GM18867 (cell line): ENCODE results near the gene RYR1.
"Not testable (repeated sequence)": the region's sequence is repeated elsewhere in the genome, so short reads cannot be mapped to it uniquely, and the experiment has no call there.

ENCODE experiments used
- ATAC-seq: cut with Tn5 transposase; IDR thresholded peaks from one replicate; pipeline ENCODE4 v1.9.1; 2021; ENCODE audit warnings: mild to moderate bottlenecking, moderate library complexity; ENCODE audit not compliant: unreplicated experiment

Gene RYR1

DNA sequence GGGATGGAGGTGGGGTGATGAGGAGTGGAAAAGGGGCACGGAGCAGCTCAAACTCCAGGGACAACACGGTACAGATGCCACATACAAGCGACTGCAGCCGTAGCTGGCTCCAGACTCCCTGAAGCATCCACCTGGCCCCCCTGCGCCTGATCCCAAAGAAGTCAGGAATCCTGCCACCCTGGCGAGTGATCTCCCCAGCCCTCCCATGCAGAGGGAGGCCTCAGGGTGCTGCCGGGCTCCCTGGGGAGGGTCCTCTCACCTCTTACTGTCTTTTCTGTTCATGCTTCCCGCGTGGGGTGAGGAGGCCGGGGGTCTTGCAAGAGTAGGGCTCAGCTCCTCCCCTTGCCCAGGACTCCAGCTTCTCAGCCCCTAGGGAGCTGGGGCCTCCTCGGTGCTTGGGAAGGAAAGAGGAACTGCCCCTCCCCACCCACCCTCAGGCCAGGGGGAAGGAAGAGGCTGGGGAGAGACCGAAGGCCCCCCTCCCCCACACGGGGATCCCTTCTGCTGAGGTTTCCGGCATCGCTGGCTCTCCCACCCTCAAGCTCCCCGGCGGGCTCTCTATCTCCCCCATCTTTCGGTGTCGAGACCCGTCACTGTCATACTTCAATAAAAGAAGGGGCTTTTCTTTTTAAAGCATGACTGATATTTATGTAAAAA is 7.6 kb upstream of the RYR1 start, which contains the start of gene RASGRP4:
Gene RASGRP4 (minus strand): TSS at position 410 of the 657 bp plus-strand sequence. CDS start 128 bp downstream, at position 282.
- no peak for ATAC-seq

DNA sequence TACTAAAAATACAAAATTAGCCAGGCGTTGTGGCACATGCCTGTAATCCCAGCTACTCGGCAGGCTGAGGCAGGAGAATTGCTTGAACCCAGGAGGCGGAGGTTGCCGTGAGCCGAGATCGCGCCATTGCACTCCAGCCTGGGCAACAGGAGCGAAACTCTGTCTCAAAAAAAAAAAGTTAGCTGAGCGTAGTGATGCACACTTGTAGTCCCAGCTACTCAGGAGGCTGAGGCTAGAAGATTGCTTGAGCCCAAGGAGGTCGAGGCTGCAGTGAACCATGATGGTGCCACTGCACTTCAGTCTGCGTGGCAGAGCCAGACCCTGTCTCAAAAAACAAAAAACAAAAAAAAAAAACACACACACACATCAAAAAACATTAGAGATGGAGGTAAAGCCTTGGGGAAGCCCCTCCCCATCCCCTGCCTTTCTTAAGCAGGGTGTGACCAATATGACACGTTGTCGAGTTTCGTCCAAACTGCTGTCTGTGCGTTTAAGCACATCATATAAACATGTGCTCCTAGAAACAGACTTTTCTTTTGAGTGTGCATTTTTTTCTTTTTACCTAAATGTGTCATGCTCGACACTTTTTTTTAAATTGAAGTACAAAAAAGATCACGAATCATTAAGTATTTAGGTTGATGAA is 6.3 kb upstream of the RYR1 start:
- not testable (repeated sequence) for ATAC-seq

DNA sequence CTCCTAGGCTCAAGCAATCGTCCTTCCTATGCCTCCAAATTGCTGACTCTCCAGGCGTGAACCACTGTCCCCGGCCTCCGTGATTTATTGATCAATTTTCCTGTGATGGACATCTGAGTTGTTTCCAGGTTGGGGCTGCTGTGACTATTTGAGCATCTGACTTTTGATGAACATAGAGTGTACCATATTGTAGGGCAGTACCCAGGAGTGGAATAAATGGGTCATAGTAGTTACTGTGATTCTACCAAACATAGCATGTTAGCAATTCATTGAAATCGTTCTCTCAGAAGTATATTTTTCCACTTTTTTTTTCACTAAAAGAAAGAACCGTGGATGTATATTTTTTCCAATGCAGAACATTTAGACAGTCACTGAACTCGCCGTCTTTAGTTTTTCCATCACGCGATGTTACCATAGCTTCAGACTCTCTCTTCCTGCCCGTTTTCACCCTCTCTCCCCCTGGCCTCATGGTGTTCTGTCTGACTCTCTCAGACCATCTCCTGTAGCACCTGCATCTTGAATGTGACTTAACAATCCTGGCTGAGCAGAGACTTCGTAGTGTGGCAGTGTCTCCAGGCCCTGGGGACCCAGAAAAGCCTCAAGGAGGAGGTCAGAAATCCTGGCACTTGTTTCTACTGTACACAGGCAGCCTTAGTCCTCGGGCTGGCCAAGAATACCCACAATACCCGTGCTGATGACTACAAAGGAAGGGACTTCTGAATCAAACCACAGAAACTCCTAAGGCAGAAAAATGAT is 4.3 kb upstream of the RYR1 start:
- ATAC-seq = no peak

DNA sequence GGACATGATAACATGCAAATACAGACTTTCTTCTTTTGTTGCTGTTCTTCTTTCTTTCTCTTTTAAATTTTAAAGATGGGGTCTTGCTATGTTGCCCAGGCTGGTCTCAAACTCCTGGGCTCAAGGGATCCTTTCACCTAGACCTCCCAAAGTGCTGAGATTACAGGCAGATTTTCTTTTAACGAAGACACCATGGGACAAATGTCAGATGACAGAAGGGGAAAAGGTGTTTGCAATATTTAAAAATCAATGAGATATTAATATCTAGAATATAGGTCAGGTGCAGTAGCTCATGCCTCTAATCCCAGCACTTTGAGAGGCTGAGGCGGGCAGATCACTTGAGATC is 3.7 kb upstream of the RYR1 start:
- no peak for ATAC-seq

DNA sequence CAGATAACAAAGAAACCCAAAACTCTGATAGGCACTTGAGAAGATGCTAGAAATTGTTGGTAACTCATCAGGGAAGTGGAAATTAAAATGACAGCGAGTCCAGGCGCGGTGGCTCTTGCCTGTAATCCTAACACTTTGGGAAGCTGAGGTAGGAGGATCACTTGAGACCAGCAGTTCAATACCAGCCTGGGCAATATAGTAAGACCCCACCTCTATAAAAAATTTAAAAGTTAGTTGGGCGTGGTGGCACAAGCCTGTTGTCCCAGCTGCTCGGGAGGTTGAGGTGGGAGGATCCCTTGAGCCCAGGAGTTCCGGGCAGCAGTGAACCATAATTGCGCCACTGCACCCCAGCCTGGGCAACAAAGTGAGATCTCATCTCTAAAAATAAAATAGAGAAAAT is 2.6 kb upstream of the RYR1 start:
- no peak for ATAC-seq

DNA sequence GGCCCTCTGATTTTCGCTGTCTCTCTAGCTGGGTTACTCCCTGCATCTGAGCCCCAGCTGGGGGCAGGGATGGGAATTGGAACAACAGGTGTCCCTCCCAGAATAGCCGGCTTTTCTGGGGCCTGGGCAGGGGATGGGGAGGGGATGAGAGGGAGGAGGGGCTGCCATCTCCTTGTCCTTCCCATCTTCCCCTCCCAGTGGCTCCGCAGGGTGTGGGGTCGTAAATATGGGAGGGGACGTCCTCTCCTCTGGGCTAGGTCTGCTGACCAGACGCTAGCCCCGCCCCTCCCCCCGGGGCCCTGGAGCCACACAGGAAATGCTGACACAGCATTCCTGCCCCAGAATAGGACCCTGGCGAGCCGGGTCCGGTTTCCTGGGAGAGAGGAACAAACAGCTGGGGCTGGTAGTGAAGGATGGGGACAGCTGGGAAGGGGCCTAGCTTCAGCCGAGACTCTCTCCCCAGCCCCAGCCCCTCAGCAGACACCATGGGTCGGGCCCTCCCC is 1.1 kb downstream of the RYR1 start:
- ATAC-seq = no peak

DNA sequence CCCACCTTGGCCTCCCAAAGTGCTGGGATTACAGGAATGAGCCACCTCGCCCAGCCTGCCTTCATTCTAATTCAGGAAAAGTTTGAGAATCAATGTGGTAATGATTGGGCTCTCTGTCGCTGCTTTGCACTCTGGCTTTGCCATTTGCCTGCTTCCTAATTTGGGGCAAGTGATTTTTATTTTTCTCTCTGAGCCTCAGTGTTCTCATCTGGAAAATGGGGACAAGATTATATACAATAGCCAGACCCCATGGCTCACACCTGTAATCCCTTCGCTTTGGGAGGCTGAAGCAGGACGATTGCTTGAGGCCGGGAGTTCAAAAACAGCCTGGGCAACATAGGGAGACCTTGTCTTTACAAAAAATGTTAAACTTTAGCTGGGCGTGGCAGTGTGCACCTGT is 3.8 kb downstream of the RYR1 start:
- no peak for ATAC-seq

DNA sequence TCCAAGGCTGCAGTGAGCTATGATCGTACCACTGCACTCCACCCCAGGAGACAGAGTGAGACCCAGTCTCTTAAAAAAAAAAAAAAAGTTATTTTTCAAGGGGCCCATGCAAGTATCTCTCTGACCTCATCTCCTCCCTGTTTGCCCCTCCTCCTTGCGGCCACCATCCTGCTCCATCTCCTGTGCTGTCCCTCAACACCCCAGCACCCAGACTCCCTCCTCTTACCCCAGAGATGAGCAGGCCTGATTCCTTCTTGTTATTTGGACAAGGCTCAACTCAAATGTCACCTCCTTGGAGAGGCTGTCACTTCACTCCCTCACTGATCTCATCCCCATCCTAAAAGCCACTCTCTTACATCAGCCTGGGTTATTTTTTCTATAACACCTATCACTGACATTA is 4.4 kb downstream of the RYR1 start:
- ATAC-seq = no peak

DNA sequence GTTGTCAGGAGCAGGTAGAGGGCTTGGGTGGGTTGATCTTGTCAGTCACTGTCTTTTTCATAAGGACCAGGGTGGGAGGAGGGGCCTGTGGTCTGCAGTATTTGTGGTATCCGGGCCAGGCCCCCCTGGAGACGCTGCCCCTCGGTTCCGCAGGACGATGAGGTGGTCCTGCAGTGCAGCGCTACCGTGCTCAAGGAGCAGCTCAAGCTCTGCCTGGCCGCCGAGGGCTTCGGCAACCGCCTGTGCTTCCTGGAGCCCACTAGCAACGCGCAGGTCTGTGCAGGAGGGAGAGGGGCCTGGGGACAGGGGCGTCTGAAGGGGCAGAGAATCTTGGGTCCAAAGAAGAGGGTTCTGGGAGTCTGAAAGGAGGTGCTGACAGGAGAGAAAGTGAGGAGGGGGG is 7.1 kb downstream of the RYR1 start:
- ATAC-seq = no peak

DNA sequence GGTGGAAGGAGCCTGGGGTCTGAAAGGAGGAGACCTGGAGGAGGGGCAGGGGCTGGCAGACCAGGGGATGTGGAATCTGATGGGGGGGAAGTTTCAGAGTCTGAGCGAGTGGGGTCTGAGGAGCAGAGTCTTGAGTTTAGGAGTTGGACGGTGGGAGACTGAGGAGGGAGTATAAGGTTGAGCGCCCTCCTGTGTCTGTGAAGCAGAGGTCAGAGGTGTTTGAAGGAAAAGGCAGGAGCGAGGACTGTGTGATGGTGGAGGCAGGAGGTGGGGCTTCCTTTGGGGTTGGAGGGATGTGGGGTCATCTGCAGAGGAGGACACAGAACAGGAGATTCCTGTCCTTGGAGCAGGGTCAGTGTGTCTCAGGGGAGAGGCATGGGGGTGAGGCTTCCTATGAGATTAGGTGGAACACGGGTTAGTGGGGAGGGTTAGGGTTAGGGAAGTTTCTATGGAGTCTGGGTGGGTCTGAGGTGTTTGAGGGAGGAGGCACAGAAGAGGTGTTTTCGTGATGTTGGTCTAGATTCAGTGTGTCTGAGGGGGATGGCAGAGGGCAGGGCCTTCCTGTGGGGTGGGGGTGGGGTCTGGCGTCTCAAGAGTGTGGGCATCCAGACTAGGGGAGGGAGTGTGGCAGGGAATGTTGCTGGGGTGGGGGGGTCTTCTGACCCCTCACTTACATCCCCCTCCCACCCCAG is 8.3 kb downstream of the RYR1 start:
- ATAC-seq = no peak

DNA sequence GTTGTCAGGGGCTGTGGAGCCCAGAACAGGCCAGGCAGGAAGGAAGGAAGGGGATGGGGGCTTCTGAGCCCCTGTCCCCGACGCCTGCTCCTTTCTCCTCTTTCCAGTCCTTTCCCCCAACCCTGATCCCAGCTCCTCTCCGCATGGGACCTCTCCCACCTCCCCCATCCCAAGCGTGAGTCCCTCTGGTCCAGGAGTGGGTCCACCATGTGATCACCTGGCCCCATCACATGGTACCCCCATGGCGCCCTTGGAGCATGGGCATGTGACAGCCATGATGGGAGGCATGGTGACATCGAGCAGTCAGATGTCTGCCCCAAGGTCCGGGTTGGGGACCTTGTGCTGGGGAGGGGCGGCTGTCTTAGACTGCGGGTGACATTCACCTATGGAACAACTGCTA is 9.2 kb downstream of the RYR1 start:
- no peak for ATAC-seq

DNA sequence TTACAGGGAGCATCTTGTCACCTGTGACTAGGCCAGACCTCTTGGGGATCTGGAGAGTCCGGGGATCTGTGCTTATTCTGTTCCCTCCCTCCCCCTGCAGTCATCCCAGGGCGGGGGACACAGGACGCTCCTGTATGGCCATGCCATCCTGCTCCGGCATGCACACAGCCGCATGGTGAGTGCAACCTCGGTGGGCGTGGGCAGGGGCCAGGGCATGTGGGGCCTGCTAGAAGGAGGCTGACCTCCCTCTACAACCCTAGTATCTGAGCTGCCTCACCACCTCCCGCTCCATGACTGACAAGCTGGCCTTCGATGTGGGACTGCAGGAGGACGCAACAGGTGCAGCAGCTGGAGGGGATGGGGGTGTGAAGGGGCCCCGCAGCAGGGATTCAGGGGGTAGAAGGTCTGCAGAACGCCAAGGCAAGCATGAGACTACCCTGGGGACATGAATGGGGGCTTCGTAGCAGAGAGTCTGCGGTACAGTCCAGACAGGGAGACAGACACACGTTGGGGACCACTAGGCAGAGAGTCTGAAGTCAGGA is 10.0 kb downstream of the RYR1 start:
- no peak for ATAC-seq

DNA sequence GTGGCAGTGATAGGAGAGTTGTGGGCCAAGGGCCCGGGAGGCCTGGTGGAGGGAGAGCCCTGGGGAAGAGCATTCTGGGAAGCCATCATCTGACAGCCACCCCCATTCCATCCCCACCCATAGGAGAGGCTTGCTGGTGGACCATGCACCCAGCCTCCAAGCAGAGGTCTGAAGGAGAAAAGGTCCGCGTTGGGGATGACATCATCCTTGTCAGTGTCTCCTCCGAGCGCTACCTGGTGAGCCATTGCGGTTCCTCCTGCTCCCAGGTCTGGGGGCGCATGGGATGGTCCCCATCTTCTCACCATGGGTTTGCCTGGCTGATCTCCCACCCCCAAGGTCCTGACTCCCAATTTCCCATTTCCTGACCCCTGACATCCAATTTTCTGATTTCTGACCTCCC is 10.5 kb downstream of the RYR1 start:
- no peak for ATAC-seq

DNA sequence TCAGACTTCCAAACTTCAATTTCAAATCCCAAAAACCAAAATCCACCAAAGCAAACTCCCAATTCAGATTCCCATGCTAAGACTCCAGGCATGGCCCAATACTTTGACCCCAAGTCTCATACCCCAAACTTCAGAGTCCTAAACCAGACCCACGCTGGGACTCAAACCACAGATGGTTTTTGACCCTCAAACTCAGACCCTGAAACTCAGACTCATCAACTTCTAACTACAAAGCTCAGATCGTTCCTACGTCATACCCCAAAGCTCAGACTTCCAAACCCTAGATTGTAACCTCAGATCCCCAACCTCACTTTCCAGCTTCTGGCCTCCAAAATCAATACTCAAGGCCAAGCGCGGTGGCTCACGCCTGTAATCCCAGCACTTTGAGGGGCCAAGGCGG is 11.9 kb downstream of the RYR1 start:
- no peak for ATAC-seq

DNA sequence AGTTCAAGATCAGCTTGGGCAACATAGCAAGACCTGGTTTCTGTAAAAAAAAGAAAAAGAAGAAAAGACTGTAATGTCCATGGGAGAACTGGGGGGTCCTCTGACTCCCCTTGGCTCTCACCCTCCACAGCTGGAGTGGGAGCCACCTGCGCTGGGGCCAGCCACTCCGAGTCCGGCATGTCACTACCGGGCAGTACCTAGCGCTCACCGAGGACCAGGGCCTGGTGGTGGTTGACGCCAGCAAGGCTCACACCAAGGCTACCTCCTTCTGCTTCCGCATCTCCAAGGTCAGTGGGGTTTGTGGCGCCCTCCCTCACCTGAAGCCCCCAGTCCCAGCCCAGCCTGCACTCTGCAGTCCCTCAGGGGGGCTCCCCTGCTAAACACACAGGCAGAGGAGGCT is 14.7 kb downstream of the RYR1 start:
- ATAC-seq = no peak

DNA sequence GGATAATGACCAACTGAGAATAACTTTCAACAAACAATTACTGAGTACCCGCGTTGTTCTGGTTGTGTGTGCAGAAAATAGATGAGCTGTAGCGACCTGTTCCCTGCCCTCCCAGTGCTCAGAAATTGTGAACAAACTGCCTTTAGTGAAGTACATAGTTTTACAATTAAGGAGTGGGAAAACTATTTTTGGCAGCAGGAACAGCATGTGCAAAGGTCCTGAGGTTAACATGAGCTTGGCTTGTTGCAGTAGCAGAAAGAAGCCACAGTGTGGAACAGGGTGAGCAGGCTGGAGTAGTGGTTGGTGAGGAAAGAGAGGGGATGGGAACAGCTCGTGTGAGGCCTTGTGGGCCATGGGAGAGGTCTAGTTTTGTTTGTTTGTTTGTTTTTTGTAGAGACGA is 16.0 kb downstream of the RYR1 start:
- ATAC-seq = no peak

DNA sequence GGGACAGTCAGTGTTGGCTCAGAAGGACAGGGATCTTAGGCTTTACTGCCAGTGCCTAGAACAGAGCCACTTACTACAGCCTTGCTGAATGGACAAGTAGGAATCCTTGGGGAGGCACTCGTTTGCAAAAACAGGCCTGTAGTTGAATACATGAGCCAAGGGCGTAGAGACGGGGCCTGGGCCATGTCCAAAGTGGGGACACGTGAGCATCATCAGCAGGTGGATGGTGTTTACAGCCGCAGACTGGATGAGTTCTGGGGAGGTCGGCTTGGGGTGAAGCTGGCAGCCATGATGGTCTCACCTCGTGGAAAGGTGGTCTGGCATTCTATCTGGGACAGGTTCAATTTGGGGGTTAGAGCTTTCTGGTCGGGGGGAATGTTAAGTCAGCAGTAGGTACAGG is 17.5 kb downstream of the RYR1 start:
- no peak for ATAC-seq

DNA sequence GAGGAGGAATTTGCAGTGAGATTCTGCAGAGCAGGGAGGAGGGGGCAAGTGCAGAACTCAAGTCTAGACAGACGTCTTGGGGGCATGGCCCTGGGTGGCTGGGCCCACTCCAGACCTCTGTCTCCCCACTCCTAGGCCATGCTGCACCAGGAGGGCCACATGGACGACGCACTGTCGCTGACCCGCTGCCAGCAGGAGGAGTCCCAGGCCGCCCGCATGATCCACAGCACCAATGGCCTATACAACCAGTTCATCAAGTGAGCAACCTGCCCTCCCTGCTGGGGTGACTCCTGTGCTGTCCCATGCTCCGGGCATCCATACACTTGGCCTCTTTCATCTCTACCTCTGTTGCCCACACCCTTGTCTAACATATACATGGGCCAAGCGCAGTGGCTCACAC is 18.1 kb downstream of the RYR1 start:
- ATAC-seq = no peak

DNA sequence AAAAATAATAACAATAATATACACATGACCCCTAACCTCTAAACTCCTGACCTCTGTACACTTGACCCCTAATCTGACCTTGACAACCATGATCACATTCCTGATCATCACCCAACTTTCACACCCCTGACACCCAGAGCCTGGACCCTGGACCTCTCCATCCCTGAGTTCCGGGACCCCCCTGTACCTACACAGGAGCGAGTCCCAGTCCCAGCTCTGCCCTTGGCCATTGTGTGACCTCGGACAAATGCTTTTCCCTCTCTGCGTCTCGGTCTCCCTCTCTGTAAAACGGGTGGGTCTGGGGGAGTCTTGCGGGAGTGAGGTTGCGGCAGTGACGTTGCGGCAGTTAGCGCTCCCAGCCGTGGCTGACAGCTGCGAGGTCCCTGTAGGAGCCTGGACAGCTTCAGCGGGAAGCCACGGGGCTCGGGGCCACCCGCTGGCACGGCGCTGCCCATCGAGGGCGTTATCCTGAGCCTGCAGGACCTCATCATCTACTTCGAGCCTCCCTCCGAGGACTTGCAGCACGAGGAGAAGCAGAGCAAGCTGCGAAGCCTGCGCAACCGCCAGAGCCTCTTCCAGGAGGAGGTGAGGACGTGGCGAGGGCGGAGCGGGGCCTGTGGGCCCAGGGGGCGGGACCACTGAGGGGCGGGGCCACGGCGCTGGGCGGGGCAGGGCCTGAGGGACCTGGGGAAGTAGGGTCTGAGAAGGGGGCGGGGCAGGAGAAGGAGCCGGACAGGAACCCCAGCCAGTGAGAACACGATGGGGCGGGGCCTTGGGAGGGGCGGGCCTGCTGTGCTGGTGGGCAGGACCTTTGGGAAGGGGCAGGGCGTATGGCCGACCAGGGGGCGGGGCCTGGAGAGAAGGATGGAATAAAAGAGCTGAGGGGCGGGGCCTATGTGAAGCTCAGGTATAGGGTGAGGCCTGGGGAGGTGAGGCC is 19.2 kb downstream of the RYR1 start:
- no peak for ATAC-seq

DNA sequence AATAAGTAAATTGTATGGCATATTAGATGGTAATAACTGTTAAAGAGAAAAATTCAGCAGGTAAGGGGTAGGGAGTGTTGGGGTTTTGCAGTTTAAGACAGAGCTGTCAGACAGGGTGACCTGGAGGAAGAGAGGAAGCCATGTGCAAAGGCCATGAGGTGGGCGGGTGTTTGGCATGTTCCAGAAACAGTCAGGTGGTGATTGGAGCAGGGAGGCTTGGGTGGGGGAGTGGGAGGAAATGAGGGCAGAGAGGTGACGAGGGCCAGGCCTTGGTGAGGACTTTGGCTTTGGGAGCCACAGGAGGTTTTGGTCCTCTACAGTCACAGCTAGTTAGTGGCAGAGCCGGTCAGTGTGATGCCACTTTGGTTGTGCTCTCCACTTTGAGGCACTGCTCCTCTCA is 20.1 kb downstream of the RYR1 start:
- no peak for ATAC-seq
